GM21576 (cell line): ENCODE measurements around the gene FADS1.
A peak's percentile ranks its signal among the peaks of the same experiment; 100 is the strongest.

Experiments
- ATAC-seq: cut with Tn5 transposase; IDR thresholded peaks from one replicate; pipeline ENCODE4 v1.9.1; 2021; ENCODE audit warnings: mild to moderate bottlenecking, moderate library complexity; ENCODE audit not compliant: unreplicated experiment

The FADS1 gene

DNA sequence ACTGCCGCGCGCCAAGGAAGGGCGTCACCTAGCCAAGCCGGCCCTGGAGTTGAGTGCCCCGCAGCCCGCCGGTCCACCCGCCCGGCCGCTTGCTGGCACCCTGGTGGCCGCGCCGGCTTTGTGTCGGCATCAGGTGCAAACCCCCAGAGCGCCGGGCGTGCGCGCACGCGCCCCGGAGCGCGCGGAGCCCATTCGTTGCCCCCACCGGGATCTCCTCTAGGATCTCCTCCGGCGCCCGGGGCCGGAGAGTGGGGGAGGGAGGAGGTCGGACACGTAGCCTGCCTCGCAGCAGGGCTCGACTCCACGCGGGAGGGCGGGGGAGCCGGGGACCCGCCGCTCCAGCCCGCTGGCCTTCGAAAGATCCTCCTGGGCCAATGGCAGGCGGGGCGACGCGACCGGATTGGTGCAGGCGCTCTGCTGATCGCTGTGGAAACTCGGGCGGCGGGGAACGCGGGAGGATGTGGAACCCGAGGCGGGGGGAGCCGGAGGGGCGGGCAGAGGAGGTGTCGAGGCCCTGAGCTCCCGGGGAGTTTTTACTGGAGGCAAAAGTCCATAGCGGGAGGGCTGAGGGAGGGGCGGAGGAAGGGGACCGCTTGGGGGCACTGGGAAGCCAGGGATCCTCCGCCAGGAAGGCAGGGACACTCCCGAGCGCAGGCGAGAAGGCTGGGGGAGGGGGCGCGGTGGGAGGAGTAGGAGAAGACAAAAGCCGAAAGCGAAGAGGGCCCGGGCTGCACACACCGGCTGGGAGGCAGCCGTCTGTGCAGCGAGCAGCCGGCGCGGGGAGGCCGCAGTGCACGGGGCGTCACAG, 11.0 kb upstream of the FADS1 start, which contains the start of gene FADS2:
TSS of gene FADS2 (plus strand) at position 730 of the 808 bp plus-strand sequence. CDS start 91 bp downstream, outside the sequence.
- peak; percentile 75 for ATAC-seq

GRCh38 chr11:61826930-61827570, 10.2 kb upstream of the FADS1 start:
- peak; percentile 4 for ATAC-seq

DNA sequence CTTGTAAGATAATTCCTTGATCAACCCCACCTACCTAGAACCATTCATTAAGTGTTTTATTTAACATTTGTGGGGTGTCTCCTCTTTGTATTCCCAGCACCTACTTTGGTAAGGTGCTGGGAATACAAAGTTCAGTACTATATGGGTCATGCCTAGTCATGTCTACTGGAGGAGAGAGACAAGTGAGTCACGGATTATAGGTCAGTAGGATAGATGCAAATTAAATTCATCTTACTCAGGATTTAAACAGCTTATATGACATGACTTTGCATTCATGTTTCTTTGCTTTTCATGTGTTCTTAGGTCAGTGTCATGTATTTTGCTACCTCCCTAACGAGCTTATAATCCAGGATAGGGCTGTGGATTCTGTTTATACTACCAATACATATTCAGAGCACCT, 3.4 kb upstream of the FADS1 start:
- no peak for ATAC-seq

GRCh38 chr11:61817471-61818202, 834 bp upstream of the FADS1 start:
- no peak for ATAC-seq

- ATAC-seq, result peak; percentile 27
These were observed 740 bp downstream of the FADS1 start for GRCh38 chr11:61815790-61816735.

- peak; percentile 52 for ATAC-seq
These were observed 1.6 kb downstream of the FADS1 start for GRCh38 chr11:61814958-61815789.

- no peak for ATAC-seq
These were observed 2.4 kb downstream of the FADS1 start for GRCh38 chr11:61814247-61814957.

- no peak for ATAC-seq
These were observed 3.9 kb downstream of the FADS1 start for GRCh38 chr11:61812736-61813411.

- ATAC-seq, result no peak
These were observed 5.0 kb downstream of the FADS1 start for GRCh38 chr11:61811831-61812230.

DNA sequence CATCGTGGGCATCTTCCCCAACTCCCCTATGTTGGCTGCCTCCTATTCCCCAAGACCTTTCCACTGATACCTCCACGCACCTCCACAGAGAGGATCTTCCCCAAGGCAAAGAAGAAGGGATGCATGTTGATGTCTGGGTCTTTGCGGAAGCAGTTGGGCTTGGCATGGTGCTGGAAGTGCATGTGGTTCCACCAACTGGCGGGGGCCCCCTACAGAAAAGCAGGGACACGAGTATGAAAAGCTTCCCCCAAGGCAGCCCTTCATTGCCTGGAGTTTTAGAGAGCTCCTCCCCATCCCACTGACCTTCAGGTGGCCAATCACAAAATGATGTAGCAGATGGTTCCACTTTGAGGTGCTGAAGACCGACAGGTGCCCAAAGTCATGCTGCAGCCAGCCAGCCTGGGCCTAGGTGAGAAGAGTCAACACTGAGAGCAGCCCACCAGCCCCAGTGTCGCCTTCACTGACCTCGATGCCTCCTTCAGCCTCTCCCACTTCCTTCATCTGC, 6.1 kb downstream of the FADS1 start:
- no peak for ATAC-seq

DNA sequence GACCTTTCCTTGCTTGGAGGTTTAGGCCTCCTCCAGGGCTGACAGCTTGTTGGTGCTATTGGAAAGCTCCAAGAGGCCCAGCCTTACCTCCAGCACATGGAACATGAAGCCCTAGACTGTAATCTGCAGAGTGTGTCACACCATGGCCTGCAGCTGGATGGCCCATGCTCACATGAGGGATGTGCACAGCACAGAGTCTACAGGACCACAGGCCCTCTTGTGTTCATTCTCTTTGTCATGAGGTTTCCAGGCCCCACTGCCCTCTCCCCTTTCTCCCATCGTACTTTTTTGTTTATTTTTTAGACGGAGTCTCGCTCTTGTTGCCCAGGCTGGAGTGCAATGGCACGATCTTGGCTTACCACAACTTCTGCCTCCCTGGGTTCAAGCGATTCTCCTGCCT, 10.0 kb downstream of the FADS1 start:
- no peak for ATAC-seq

- no peak for ATAC-seq
These were observed 11.7 kb downstream of the FADS1 start for GRCh38 chr11:61805146-61805545.

GRCh38 chr11:61803889-61804647, 12.7 kb downstream of the FADS1 start:
- no peak for ATAC-seq

DNA sequence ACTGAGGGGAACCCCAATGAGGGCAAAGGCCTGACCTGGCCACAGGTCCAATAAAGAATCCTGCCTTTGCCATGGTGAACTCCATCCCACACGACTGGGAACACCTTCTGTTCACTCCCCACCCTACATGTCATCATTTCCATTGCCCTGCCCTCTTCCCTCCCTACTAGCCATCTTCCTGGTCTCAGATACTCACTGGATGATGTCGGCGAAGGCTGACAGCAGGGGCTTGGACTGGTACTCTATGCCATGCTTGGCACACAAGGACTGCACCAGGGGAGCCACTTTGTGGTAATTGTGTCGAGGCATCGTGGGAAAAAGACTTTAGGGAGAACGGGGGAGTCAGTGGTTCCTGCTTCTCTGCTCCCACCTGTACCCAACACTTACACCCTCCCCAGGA, 14.2 kb downstream of the FADS1 start:
- ATAC-seq, result no peak

GRCh38 chr11:61800331-61801281, 16.2 kb downstream of the FADS1 start:
- ATAC-seq, result no peak

DNA sequence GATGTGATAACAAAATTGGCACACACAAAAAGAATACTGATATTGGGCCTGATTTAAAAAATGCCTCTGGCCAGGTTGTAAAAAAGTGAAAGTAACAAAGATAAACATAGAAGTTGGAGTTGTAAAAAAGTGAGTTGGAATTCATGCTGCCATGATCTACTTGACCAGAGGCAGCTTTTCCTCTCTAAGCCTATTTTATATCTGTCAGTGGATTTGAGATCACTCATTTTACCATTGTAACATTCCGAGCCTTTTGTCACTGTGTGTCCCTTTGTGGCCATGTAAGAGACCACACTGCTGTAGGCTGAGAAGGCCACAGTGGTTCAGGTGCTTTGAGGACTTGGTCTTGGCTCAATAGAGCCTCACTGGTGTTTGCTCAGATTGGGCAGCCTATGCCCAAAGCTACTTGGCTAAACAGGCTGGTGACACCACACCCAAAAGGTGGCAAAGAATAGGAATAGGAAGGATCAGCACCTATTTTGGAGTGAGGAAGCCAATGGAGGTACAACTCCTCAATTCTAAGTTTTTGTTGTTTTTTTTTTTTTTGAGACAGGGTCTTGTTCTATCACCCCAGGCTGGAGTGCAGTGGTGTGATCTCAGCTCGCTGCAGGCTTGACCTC, 17.0 kb downstream of the FADS1 start:
- no peak for ATAC-seq
